MCF 10A (cell line): Measurements from ENCODE around the gene NNMT. TPM values are rescaled to one million over a fixed set of nuclear protein-coding genes. Genes with fewer than 3 reads are reported as not detected.

ENCODE experiments used
- BruUV-seq: library from RNA; stranded (reverse); fragments of 400-500 nt; replicated peaks from 2 replicates; lab custom pipeline; 2021; lab: Mats Ljungman, UMichigan
- CTCF ChIA-PET: fragments of 300-600 bp; sonication (Branson Sonifier 250); formaldehyde crosslinking; extraction: SDS; loops from one replicate; lab custom pipeline; 2021; ENCODE audit warnings: antibody characterized with exemption, inconsistent platforms; lab: Yijun Ruan, JAX
- POLR2A ChIA-PET: fragments of 300-600, 350-650 bp; sonication (Branson Sonifier 250); formaldehyde crosslinking; extraction: SDS; loops from one replicate; lab custom pipeline; 2020; ENCODE audit warnings: antibody characterized with exemption, inconsistent platforms; lab: Yijun Ruan, JAX
- DNase-seq: peaks from one replicate; pipeline ENCODE4 v3.0.0-alpha.2; 2018; ENCODE audit not compliant: unreplicated experiment
- H3K27ac Mint-ChIP-seq: one replicate; pipeline ENCODE4 v1.8.0; 2022; ENCODE audit warnings: mild to moderate bottlenecking, low read depth, mixed read lengths; ENCODE audit not compliant: unreplicated experiment
- H3K27me3 Mint-ChIP-seq: one replicate; pipeline ENCODE4 v1.8.0; 2022; ENCODE audit warnings: mixed read lengths; ENCODE audit not compliant: insufficient read depth, unreplicated experiment
- H3K36me3 Mint-ChIP-seq: one replicate; pipeline ENCODE4 v1.8.0; 2022; ENCODE audit warnings: mild to moderate bottlenecking, moderate library complexity, mixed read lengths; ENCODE audit not compliant: insufficient read depth, unreplicated experiment
- H3K4me1 Mint-ChIP-seq: one replicate; pipeline ENCODE4 v1.8.0; 2022; ENCODE audit warnings: mixed read lengths; ENCODE audit not compliant: insufficient read depth, unreplicated experiment
- H3K4me3 Mint-ChIP-seq: one replicate; pipeline ENCODE4 v1.8.0; 2022; ENCODE audit warnings: mild to moderate bottlenecking, moderate library complexity, mixed read lengths; ENCODE audit not compliant: unreplicated experiment
- H3K9me3 Mint-ChIP-seq: one replicate; pipeline ENCODE4 v1.8.0; 2022; ENCODE audit warnings: mixed read lengths; ENCODE audit not compliant: unreplicated experiment
- CTCF ChIP-seq: fragments of 200-600 bp; IDR thresholded peaks from one replicate; pipeline ENCODE4 v1.8.0; 2022; ENCODE audit warnings: antibody characterized with exemption, mild to moderate bottlenecking; ENCODE audit not compliant: unreplicated experiment
- intact Hi-C: fragments of 100-400 bp; cut with micrococcal nuclease; formaldehyde crosslinking; loops from 2 replicates; pipeline ENCODE4 v1.14.1; 2022
- total RNA-seq: library from RNA; stranded (reverse); gene quantifications from 2 replicates; pipeline ENCODE4 v1.2.3, GENCODE V29; 2022

NNMT gene
- total RNA-seq, 1 experiment from 2014 or later, result 638 TPM

GRCh38 chr11:114345575-114346222, 49.5 kb downstream of the NNMT start:
- ChIA-PET CTCF (interaction anchor here (0.7 to 1.0 kb wide), 2 partner anchors 33 to 988 kb away, joined by 3 read pairs; no protein-coding TSS in a partner anchor), POLR2A (no interaction called here)
- no peaks in the 10 kb centered on the region for H3K36me3 Mint-ChIP-seq
- peaks cover 6% of the 10 kb centered on the region for H3K4me1 Mint-ChIP-seq
- no TSS peak for BruUV-seq
- no peak overlapping the region for H3K4me3 Mint-ChIP-seq
- H3K27ac Mint-ChIP-seq, result no peak overlapping the region
- intact Hi-C loops, result loop anchor here (10.0 kb wide), 1 partner anchor 419 kb away; no protein-coding TSS in a partner anchor
- DNase-seq, result no peak
- H3K9me3 Mint-ChIP-seq, result no peaks in the 10 kb centered on the region
- no peaks in the 10 kb centered on the region for H3K27me3 Mint-ChIP-seq
- no peak for TF ChIP-seq CTCF

- no peak for DNase-seq
- TF ChIP-seq CTCF, result no peak
- CTCF ChIA-PET, result interaction anchor here (0.5 to 1.5 kb wide), 8 partner anchors 9 to 136 kb away, joined by 3 to 7 read pairs (median 3); partner anchors contain the start of gene REXO2
- intact Hi-C loops, result loop anchor here (10.0 kb wide), 1 partner anchor 418 kb away; no protein-coding TSS in a partner anchor
- no TSS peak for BruUV-seq
- Mint-ChIP-seq H3K9me3 (no peaks in the 10 kb centered on the region), H3K36me3 (no peaks in the 10 kb centered on the region), H3K4me3 (no peak overlapping the region), H3K27me3 (no peaks in the 10 kb centered on the region), H3K27ac (no peak overlapping the region), H3K4me1 (peaks cover 5% of the 10 kb centered on the region)
- POLR2A ChIA-PET, result interaction anchor here (1.1 to 1.4 kb wide), 3 partner anchors 49 to 101 kb away, joined by 3 to 7 read pairs (median 3); partner anchors contain the start of gene REXO2
Measured at GRCh38 chr11:114346709-114347141, 50.5 kb downstream of the NNMT start.

GRCh38 chr11:114348200-114349191, 52.3 kb downstream of the NNMT start:
- ChIA-PET CTCF (interaction anchor here (0.6 to 2.4 kb wide), 12 partner anchors 8 to 337 kb away, joined by 3 to 9 read pairs (median 4); no protein-coding TSS in a partner anchor), POLR2A (interaction anchor here (1.0 to 1.6 kb wide), 4 partner anchors 10 to 92 kb away, joined by 3 to 7 read pairs (median 4); partner anchors contain the start of gene REXO2)
- Mint-ChIP-seq H3K27me3 (no peaks in the 10 kb centered on the region), H3K4me1 (peaks cover 5% of the 10 kb centered on the region), H3K9me3 (no peaks in the 10 kb centered on the region), H3K36me3 (no peaks in the 10 kb centered on the region), H3K4me3 (no peak overlapping the region), H3K27ac (no peak overlapping the region)
- peak; percentile 47 for TF ChIP-seq CTCF
- peak; percentile 70 for DNase-seq
- intact Hi-C loops, result loop anchor here (2.0 to 10.0 kb wide), 3 partner anchors 52 to 416 kb away; partner anchors contain the start of genes C11orf71 and RBM7
- BruUV-seq, result no TSS peak
